ENCODE results near the gene NRXN3. TPM values are rescaled to one million over a fixed set of nuclear protein-coding genes. Genes with fewer than 3 reads are reported as not detected.

Gene NRXN3
- total and polyA plus RNA-seq, 2 of the 4 experiments (the other 2 are of a cell fraction), result 4.8 to 25.1 TPM

DNA sequence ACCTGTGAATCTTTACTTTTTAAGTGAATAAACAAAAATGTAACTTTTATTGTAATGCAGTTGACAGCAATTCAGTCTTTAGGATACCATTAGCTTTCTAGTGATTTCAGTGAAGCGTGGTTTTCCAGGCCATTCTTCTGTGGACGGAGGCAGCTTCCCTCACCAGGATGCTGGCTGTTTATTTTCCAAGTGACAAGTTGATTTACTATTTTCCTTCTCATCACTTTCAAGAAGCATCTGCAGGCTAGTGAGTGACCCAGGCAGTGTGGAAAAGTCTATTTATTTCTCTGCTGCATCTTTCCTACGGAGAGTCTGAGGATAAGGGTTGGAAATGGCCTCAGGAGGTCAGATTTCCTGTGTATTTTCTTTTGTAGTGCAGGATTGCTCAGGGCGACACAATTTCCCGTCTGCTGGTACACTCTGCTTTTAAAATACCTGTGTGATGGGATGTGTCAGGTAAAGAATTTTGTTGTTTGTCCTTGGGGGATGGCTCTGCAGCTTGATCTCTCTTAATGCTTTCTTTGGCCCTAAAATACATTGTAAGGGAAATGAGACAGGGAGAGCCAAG, 467.8 kb downstream of the NRXN3 start:
- dilution Hi-C loops (cut with HindIII; ENCODE audit: low sequenced_read_pairs, unreplicated experiment) (no loop called here), intact Hi-C loops (cut with micrococcal nuclease) (no loop called here), in situ Hi-C loops (cut with MboI; ENCODE audit: low sequenced_read_pairs) (no loop called here)
- Histone ChIP-seq H3K27me3 (ENCODE audit: control insufficient read depth, insufficient read depth, low read length) (no peaks in the 10 kb centered on the region), H3K4ac (ENCODE audit: low read depth, low read length) (no peak overlapping the region), H2BK15ac (ENCODE audit: low read depth, low read length) (no peak overlapping the region), H2AFZ (replicated peaks; ENCODE audit: low read length, poor library complexity) (no peak overlapping the region), H4K8ac (ENCODE audit: low read depth in 2 of 2, low read length in 2 of 2) (no peak overlapping the region), H2AK9ac (replicated peaks; ENCODE audit: low read depth, low read length, poor library complexity) (no peak overlapping the region), H2BK120ac (ENCODE audit: low read depth, low read length) (no peak overlapping the region), H4K5ac (ENCODE audit: low read depth, low read length) (no peak overlapping the region), H3K23ac (ENCODE audit: low read depth, low read length) (no peak overlapping the region), H3K9me3 (ENCODE audit: control insufficient read depth, insufficient read depth, low read length) (peaks cover 2% of the 10 kb centered on the region; the same call in 1 of the 2 replicates), H4K91ac (ENCODE audit: insufficient read depth, low read depth, low read length) (no peak overlapping the region), H3K36me3 (ENCODE audit: control insufficient read depth, insufficient read depth, low read length) (no peaks in the 10 kb centered on the region), H3K56ac (ENCODE audit: extremely low read depth, insufficient read depth, low read length) (no peak overlapping the region), H3K9me1 (ENCODE audit: insufficient read depth, low read length) (no peaks in the 10 kb centered on the region), H2BK5ac (ENCODE audit: low read depth, low read length, poor library complexity, severe bottlenecking) (no peak overlapping the region), H3K14ac (replicated peaks; ENCODE audit: low read depth, low read length) (no peak overlapping the region), H3K27ac (ENCODE audit: insufficient read depth, low read length) (no peak overlapping the region), H4K20me1 (ENCODE audit: insufficient read depth, low read length) (no peaks in the 10 kb centered on the region), H3K4me3 (ENCODE audit: insufficient read depth, low read depth, low read length) (no peak overlapping the region), H3K18ac (ENCODE audit: low read depth, low read length) (no peak overlapping the region), H3K4me1 (ENCODE audit: control insufficient read depth, insufficient read depth, low read length) (no peaks in the 10 kb centered on the region), H2AK5ac (ENCODE audit: low read depth, low read length) (no peak overlapping the region), H3K4me2 (ENCODE audit: low read depth, low read length) (no peak overlapping the region), H2BK20ac (ENCODE audit: low read depth, low read length) (no peak overlapping the region), H3K79me1 (ENCODE audit: low read depth in 1 of 2, low read length in 2 of 2) (no peaks in the 10 kb centered on the region), H3K9ac (ENCODE audit: low read depth, low read length) (no peak overlapping the region)
- DNase-seq (no peak), ATAC-seq (ENCODE audit: low read depth) (no peak)
- no TSS peak for BruUV-seq (replicated peaks)
- no CpG with 5 or more reads among the region's 5 CpGs for WGBS, 2 experiments (ENCODE audit: extremely low coverage in 2 of 2, insufficient read length in 1 of 2)
- ChIA-PET CTCF (no interaction called here), POLR2A (ENCODE audit: unreplicated experiment) (no interaction called here)
- TF ChIP-seq RFX5 (IDR thresholded peaks at IDR 0.05; ENCODE audit: low read depth, low read length) (no peak), MAFK (IDR thresholded peaks at IDR 0.05; ENCODE audit: low read depth, low read length) (no peak), MAZ (IDR thresholded peaks at IDR 0.05; ENCODE audit: borderline replicate concordance, low read depth, low read length) (no peak)

All from IMR-90 (cell line).